Measurements from ENCODE around the gene ZNRF3.
"Not testable (repeated sequence)": the region's sequence is repeated elsewhere in the genome, so short reads cannot be mapped to it uniquely, and the experiment has no call there.

Gene ZNRF3

DNA sequence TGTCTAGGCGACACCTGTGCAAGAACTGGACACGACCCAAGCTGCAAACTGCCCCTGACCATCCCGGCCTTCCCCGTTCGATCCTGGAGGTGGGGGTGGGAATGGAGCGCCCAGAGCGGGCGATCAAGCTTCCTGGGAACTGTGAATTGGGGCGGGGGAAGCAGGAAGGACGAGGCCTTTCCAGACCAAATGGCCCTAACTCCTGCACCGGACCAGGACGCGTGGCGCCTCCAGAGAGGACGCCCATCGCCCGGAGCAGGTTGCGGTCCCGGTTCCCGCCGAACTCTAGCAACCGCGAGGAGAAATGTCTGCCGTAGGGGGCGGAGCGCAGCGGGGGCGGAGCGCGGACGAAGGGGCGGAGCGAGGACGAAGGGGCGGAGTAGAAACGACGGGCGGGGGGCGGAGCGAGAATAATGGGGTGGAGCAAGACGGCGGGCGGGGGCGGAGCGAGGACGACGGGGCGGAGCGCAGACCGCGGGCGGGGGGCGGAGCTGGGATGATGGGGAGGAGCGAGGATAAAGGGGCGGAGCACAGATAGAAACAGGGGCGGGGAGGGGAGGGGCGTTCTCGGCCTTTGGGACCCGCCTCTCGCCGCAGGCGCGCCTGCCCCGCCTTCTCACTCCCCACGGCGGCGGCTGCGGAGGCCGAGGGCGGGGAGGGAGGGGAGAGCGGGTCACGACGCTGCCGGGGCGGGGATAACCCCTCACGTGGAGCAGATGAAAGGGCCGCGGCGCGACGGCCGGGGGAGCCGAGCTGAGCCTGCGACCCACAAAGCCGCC, at the start of gene ZNRF3:
ZNRF3 (plus strand) TSS at position 695 of the 779 bp plus-strand sequence. CDS start 195 bp downstream, outside the sequence.
- peak; percentile 90 for DNase-seq

DNA sequence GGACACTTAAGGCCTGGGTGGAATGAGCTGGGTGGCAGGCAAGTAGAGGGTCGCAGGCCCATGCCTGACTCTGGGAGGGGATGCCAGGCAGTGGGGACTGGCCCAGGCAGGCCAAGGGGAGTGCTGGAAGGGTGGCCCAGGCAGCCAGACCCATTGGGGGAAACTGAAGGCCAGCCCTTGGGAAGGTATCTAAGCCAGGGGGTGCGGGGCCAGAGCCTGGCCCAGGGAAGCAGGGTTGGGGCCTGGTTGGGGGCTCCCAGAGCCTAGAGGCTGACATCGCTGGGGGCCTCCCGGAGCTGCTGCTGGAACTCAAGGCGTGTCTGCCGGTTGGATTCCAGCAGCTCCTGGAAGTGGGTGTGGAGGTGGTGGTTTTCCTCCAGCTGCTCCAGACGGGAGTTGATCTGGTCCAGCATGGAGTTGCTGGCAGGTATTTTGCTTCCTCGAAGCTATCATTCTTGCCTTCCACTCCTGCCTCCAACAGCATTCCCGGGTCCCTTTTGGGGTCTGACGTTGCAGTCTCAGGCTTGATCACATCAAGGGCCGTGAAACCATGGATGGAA, 47.7 kb upstream of the ZNRF3 start:
- DNase-seq: no peak

DNA sequence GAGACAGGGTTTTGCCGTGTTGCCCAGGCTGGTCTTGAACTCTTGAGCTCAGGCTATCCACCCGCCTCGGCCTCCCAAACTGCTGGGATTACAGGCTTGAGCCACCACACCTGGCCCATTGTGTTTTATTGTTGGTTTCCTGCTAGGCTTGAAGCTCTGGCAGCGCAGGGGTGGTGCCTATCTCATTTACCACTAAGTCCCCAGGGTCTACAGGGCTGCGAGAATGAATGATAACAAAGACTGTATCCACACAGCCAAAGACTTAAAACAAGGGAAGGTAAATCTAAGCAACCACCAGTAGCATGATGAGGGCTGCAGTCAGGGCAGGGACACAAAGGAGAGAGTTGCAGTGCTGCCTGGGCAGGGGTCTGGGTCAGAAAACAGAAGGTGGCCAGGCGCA, 45.7 kb upstream of the ZNRF3 start:
- no peak for DNase-seq

DNA sequence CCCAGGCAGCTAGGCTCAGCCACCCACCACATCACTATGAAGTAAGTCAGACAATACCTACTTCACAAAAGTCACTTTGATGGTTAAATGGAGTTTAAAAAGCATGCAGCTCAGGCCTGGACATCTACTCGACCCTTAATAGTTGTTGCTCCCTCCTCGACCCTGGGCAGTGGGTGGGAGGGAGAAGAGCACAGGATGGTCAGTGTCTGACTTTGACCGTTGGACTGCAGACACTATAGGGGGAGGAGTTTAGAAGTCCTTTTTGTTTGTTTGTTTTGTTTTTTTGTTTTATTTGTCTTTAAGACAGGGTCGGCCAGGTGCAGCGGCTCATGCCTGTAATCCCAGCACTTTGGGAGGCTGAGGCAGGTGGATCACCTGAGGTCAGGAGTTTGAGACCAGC, 44.4 kb upstream of the ZNRF3 start:
- no peak for DNase-seq

DNA sequence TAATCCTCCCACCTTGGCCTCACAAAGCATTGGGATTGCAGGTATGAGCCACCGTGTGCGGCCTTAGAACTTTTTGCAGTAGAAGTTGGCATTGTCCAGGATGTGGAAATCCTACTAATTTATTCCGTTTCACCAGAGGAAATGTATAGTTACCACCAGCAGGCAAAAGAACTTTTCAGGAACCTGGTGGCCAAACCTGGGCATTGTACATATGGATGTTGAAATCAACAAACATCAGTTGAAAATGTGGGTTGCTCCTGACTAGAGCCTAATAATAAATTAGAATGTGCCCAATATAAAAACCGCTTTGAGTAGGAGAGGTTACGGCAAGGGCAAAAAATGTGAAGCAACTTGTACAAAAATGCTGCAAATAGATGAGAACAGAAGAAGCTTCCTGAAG, 42.3 kb upstream of the ZNRF3 start:
- no peak for DNase-seq

DNA sequence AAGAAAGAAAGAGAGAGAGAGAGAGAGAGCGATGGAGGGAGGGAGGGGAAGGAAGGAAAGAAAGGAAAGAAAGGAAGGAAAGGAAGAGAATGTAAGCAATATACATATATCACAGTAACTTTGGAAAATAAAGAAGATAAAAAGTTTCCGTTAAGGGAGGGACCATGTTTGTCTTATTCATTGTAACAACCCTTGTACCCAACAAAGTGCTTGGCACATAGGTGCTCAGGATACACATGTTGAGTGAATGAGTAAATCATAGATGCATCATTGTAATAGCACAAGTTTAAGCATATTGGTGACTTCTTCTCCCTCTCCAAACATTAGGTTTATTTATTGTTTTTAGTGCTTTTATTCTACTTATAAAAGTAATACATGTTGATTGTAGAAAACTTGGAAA, 39.7 kb upstream of the ZNRF3 start:
- DNase-seq: no peak

DNA sequence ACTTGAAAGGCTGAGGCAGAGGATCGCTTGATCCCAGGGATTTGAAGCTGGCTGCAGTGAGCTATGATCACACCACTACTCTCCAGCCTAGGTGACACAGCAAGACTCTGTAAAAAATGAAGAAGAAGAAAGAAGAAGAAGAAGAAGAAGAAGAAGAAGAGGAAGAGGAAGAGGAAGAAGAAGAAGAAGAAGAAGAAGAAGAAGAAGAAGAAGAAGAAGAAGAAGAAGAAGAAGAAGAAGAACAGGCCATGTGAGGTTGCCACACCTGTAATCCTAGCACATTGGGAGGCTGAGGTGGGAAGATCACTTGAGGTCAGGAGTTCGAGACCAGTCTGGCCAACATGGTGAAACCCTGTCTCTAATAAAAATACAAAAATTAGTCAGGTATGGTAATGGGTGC, 39.1 kb upstream of the ZNRF3 start:
- DNase-seq: not testable (repeated sequence)

DNA sequence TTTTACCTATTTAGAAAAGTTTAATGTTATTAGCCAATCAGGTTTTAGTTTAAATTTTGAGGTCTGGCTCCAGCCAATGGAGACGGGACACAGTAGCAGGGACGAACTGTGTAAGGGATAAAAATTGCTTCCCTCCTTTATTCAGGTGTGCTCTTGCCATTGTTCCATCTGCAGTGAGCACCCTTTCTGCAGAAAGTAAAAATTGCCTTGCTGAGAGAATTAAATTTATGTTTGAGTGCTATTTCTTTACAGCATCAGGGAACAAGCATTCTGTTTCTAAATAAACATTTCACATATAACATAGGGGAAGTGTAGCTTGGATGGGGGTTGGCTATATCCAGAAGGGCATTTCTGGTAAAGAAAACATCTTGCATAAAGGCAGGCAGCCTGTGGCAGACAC, 36.4 kb upstream of the ZNRF3 start:
- no peak for DNase-seq

DNA sequence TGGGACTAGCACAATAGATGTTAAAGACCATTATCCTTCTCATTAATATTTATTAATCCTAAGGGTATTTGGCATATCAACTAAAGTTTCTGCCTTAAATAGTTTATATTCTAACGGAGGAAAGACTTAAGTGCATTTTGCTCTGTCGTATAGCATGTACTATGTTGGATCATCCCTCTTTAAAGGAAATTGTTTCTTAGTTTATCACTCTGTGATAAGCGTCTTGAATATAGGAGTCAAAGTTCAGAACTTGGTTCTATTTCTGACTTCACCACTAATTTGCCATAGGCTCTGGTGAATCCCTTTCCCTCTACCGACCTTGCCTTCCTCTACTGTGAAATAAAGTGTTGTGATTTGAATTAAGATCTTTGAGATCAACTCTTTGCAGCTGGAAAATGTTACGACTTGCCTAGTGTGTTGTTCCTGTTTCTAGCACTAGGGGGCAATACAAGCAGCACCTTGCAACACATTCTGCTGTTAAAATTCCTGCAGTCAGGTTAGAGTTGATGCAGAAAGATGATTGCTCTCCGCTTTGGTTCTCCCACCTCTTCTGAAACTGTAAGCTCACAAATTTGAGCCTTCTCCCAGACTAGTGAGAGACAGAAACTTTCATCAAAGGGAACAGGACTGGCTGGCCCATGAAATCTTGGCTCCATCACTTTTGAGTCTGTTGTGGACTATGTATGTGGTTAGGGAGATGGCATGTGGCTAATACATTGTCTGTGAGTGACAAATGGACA, 27.8 kb upstream of the ZNRF3 start:
- DNase-seq: peak; percentile 30

DNA sequence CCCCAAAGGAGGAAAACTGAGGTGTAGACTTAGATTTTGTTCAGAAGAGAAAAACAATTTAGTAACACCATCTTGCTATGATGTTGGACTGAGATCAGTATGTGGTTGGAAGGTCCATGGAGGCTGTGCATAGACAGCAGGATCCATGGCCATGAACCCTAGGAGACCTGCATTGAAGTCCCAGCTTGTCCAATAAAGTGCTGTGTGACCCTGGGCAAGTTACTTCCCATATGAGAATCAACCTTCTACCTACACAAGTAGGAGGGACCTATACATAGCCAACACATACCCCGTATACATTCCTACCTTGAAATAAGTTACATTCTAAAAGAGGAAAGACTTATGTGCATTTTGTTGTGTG, 27.3 kb upstream of the ZNRF3 start:
- DNase-seq: no peak

DNA sequence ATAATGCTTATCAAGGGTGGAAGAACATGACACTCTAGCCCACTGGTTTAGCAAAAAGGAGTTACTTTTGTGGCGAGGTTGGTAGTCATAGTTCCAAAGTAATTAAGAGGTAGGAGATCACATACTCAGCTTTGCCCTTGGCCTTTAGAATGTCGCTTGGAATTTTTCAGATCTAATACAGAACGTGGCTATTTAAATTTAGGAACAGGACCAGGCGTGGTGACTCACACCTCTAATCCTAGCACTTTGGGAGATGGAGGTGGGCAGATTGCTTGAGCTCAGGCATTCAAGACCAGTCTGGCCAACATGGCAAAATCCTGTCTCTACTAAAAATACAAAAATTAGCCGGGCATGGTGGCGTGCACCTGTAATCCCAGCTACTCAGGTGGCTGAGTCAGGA, 26.1 kb upstream of the ZNRF3 start:
- DNase-seq: no peak

DNA sequence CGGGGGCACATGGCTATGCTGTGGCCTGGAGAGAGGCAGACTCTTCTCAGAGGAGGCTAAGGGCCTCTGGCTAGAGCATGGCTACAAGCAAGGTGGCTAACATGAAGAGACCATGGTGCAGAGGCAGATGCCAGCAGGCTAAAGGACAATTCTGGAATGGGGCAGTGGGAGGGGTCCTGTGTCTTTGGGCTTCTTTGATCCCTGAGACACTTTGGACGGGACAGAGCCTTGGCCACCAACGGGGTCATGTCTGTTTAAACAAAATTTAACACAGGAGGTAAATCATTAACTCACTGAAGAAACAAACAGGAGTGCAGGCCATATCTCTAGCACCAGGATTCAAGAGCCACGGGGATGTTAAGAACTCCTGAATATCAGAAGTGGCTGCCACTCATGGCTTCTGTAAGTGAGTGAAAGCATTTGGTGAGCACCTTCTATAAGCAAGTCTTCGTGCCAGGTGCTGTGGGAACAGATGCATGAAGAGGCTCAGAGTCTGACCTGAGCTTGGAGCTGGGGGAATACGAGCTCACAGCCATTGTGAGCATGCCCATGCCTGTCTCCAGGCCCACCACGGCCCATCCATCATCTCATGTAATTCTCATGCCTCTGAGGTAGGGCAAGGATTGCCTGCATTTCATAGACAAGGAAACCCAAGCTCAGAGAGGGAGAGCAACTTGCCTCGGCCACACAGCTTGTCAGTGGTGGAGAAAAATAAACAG, 18.3 kb upstream of the ZNRF3 start:
- no peak for DNase-seq

DNA sequence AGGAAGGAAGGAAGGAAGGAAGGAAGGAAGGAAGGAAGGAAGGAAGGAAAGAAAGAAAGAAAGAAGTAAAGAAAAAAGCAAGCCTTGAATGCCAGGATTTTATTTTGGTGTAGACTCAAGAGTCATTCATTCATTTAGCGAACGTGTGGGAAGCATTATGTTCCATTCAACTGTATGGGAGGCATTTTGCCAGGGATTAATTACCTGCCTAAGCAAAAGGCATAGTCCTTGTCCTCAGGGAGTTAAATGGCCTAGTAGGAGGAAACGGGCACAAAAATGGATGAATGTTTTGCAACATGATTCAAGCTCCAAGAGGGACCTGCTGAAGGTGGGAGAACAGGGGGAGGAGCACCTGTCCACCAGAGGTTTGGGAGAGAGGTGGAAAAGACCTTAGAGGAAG, 16.2 kb upstream of the ZNRF3 start:
- DNase-seq: no peak

DNA sequence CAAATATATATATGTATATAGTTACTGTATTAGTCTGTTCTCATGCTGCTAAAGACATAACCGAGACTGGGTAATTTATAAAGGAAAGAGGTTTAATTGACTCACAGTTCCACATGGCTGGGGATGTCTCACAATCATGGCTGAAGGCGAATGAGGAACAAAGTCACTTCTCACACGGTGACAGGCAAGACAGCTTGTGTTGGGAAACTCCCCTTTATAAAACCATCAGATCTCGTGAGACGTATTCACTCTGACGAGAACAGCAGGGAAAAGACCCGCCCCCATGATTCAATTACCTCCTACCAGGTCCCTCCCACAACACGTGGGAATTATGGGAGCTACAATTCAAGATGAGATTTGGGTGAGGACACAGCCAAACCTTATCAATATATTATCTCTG, 15.0 kb upstream of the ZNRF3 start:
- peak; percentile 45 for DNase-seq

DNA sequence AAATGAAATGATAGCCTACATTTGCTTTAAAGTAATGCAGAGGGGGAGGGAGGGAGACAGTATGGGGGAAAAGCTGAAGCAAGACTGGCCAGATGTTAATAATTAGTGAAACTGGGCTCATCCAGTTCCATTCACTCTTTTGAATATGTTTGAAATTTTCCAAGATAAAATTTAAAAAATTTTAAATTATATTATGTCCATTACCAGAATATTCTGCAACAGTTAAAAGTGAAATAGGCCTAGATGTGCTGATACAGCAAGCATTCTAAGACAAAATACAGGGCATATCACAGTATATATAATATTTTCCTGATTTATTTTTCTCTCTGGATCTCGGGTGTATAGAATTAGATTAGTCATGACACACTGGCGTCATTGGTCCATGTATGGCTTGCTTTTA, 13.6 kb upstream of the ZNRF3 start:
- no peak for DNase-seq

DNA sequence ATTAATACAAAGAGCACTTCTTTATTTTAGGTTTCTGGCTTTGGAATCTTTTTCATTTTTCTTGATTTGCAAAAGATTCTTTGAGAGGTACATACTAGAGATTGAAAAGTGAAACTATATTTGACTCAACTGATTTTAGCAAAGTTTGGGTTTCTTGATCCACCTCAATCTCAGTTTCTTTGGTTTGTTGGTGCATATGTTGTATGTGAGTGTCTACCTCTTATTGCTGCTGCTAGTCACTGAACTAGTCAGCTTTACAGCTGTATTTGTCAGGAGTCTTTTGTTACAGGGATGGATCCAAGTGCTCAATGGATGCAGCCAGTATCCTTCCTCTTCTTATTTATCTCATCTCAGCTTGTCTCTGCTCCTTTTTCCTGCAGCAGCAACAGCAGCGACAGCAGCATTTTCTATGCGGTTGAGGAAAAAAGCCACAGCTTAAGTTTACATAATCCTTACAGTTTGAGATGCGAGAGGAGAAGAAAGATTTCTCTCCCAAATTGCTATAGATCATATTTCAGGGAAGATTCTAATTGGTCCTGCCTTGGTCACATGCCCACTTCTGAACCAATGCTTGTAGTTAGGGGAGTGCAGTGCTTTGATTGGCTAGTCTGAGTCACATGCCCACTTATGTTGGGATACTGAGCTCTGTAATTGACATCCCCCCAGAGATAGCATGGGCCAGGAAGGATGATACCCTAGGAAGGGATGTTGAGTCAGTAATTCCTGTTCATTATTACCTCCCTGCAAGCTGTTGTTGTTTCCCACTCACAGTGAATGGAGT, 10.0 kb upstream of the ZNRF3 start:
- DNase-seq: no peak

DNA sequence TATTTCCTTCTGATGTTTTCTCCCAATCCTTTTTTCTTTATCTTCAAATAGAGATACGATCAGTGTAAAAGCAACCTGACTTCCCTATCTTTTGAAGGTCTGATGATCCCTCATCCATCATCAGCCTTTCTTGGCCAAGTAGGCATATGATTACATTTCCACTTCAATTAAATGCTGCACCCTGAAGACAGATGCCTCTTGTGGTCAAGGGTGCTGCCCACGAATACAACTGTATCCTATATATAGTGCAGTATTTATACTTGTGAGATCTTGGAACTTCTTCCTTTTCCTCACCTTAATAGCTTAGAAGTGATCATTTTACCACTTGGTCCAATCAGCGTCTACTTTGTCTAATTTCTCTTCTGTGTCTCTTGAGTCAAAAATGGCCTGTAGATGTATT, 9.3 kb upstream of the ZNRF3 start:
- no peak for DNase-seq

DNA sequence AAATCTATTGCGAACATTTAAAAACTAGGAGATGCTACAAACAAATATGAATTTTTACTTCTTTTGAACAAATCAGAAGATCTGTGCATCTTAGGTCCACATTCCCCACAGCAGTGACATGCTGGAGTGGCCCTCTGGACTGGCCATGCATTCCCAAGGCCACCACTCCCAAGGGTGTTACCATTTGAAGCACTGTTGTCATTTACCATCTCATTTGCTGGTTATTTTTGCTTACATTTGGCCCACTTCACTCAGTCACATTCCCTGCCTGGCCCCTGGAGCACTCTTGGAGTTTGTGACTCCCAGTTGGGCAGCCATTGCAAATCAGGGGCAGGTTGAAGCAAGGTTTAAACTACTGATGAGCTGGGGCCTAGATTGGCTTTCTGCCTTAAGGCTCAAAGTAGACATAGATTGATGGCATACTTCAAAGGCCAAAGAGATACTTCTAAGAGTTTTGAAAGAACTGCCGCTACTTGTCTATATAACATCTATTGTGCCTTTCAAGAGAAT, 8.5 kb upstream of the ZNRF3 start:
- no peak for DNase-seq

DNA sequence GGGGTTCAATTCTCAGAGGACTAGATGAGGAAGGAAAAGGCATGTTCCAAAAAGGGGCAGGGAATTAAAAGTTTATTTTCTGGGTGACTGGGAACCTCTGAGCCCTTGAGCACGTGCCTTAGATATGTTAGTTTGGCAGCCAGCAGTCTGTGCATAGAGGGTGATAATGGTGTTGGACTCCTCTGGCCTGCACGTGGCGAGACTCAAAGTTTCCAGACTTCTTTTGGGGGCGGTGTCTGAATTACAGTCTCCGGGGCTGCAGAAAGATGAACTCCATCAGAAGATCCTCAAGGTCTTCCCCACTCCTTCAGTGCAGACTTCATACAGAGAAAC, 861 bp upstream of the ZNRF3 start:
- DNase-seq: peak; percentile 14

DNA sequence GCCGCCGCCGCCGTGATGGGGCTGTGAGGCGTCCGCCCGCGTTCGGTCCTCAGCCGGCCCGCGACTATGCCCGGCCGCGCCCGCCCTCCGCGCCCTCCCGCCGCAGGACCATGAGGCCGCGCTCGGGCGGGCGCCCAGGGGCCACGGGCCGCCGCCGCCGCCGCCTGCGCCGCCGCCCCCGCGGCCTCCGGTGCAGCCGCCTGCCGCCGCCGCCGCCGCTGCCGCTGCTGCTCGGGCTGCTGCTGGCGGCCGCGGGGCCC, 215 bp downstream of the ZNRF3 start:
- DNase-seq: no peak

DNA sequence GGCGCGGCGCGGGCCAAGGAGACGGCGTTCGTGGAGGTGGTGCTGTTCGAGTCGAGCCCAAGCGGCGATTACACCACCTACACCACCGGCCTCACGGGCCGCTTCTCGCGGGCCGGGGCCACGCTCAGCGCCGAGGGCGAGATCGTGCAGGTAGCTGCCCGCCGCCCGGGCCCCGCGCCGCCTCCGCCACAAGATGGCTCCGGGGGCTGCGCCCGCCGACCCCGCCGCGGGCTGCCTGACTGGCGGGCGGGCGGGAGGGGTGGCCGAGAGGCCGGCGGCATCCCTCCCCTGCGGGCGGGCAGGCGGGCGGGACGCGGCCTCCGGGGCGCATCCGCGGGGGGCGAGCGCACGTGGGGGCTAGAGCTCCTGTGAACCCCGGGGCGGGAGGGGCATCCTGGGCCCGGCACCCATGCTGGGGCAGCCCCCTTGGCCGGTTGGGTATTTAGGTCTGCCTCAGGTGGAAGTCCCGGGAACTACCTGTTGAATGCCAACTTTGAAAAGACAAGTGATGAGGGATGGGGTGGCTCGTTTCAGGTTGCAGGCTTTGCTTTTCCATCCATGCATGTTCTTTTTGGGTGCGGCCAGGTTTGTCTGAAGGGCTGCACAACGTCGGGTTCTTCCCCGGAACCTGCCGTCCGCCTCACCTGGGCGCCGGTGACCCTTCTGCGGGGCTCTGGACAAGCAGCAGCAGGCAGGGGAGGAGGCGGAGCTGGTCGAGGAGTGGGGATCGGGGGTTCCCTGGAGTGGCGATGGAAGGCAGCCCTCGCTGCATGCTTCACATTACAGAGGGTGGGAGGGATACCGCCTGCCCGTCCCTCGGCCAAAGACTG, 760 bp downstream of the ZNRF3 start:
- DNase-seq: peak; percentile 31

DNA sequence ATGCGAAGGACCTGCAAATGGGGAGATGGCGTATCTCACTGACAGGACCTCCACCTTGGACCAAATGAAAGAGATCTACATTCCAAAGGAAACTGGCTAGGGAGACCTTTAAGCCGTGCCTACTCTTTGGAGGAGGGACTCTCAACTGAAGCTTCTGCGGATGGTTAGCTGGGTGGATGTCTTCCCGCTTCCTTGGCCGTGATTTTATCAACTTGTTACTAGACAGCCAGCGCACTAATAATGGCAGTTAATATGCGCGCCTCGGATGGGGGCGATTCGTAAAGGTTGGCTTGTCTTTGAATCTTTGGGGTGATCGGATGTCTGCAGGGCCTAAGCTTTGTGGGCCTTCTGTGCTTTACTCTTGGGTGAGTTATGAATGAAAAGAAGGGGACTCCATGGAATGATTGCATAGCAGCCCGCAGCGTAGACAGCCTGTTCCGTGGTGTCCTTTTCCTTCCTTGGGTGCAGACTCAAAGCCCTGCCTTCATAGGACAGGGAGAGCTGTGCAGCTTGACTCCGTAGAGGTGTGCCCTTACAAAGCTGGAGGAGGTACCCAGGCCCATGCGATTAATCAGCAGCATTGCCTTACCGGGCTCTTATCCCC, 1.5 kb downstream of the ZNRF3 start:
- no peak for DNase-seq

Measured in stimulated activated CD4-positive, alpha-beta T cell treated with anti-CD3 and anti-CD28 coated beads, Interleukin-1b, Interleukin-23, amount 100 ng/mL, for 48 hours (primary cell).